ENCODE measurements around the gene RGS11. TPM values are rescaled to one million over a fixed set of nuclear protein-coding genes. Genes with fewer than 3 reads are reported as not detected.

RGS11 gene
- total and polyA plus RNA-seq, 2 donors (not counting 1 experiment from before 2014, with no cell fraction given) = 1.1 to 6.3 TPM

GRCh38 chr16:287981-288920 is 12.5 kb upstream of the RGS11 start:
- TF ChIP-seq CTCF (conservative IDR thresholded peaks at IDR 0.05 in 1 of 2, IDR thresholded peaks at IDR 0.05 in 1 of 2; ENCODE audit: low read depth in 1 of 2, low read length in 2 of 2) (no peak), EZH2 (IDR thresholded peaks at IDR 0.05; ENCODE audit: low read length, missing control alignments) (no peak)
- H3K4me3 ChIP-seq (replicated peaks in 1 of 4; ENCODE audit: control extremely low read depth in 1 of 4, insufficient read depth in 1 of 4, low read depth in 3 of 4, low read length in 4 of 4) = no peak overlapping the region
- H3K79me2 ChIP-seq (ENCODE audit: control insufficient read depth, insufficient read depth, low read length) = no peaks in the 10 kb centered on the region
- H3K9ac ChIP-seq (ENCODE audit: insufficient read depth, low read length) = no peak overlapping the region
- H3K9me3 ChIP-seq (ENCODE audit: control insufficient read depth, insufficient read depth, low read depth, low read length) = no peaks in the 10 kb centered on the region
- H3K4me2 ChIP-seq (ENCODE audit: extremely low read depth, insufficient read depth, low read length) = no peak overlapping the region
- DNase-seq (ENCODE audit: low read depth in 2 of 2) = no peak
- H2AFZ ChIP-seq (ENCODE audit: low read length) = no peak overlapping the region
- H4K20me1 ChIP-seq (ENCODE audit: control insufficient read depth, extremely low read depth, insufficient read depth, low read length) = no peaks in the 10 kb centered on the region
- peaks cover 15% of the 10 kb centered on the region for H3K36me3 ChIP-seq (ENCODE audit: control insufficient read depth, insufficient read depth, low read length)
- no peaks in the 10 kb centered on the region for H3K4me1 ChIP-seq (ENCODE audit: control insufficient read depth, extremely low read depth, insufficient read depth, low read length)
- no peaks in the 10 kb centered on the region for H3K27me3 ChIP-seq (ENCODE audit: control insufficient read depth, insufficient read depth, low read length)
- H3K27ac ChIP-seq (ENCODE audit: insufficient read depth, low read length) = no peak overlapping the region

GRCh38 chr16:287298-287811 is 11.6 kb upstream of the RGS11 start:
- no peak for DNase-seq (ENCODE audit: low read depth in 2 of 2)
- H2AFZ ChIP-seq (ENCODE audit: low read length) = no peak overlapping the region
- H3K9me3 ChIP-seq (ENCODE audit: control insufficient read depth, insufficient read depth, low read depth, low read length) = no peaks in the 10 kb centered on the region
- no peak overlapping the region for H3K27ac ChIP-seq (ENCODE audit: insufficient read depth, low read length)
- no peaks in the 10 kb centered on the region for H3K4me1 ChIP-seq (ENCODE audit: control insufficient read depth, extremely low read depth, insufficient read depth, low read length)
- H3K79me2 ChIP-seq (ENCODE audit: control insufficient read depth, insufficient read depth, low read length) = no peaks in the 10 kb centered on the region
- TF ChIP-seq EZH2 (IDR thresholded peaks at IDR 0.05; ENCODE audit: low read length, missing control alignments) = no peak
- TF ChIP-seq CTCF (conservative IDR thresholded peaks at IDR 0.05 in 1 of 2, IDR thresholded peaks at IDR 0.05 in 1 of 2; ENCODE audit: low read depth in 1 of 2, low read length in 2 of 2) = no peak
- H4K20me1 ChIP-seq (ENCODE audit: control insufficient read depth, extremely low read depth, insufficient read depth, low read length) = no peaks in the 10 kb centered on the region
- no peaks in the 10 kb centered on the region for H3K27me3 ChIP-seq (ENCODE audit: control insufficient read depth, insufficient read depth, low read length)
- H3K4me2 ChIP-seq (ENCODE audit: extremely low read depth, insufficient read depth, low read length) = no peak overlapping the region
- H3K9ac ChIP-seq (ENCODE audit: insufficient read depth, low read length) = no peak overlapping the region
- H3K4me3 ChIP-seq (replicated peaks in 1 of 4; ENCODE audit: control extremely low read depth in 1 of 4, insufficient read depth in 1 of 4, low read depth in 3 of 4, low read length in 4 of 4) = no peak overlapping the region
- peaks cover 14% of the 10 kb centered on the region for H3K36me3 ChIP-seq (ENCODE audit: control insufficient read depth, insufficient read depth, low read length)

DNA sequence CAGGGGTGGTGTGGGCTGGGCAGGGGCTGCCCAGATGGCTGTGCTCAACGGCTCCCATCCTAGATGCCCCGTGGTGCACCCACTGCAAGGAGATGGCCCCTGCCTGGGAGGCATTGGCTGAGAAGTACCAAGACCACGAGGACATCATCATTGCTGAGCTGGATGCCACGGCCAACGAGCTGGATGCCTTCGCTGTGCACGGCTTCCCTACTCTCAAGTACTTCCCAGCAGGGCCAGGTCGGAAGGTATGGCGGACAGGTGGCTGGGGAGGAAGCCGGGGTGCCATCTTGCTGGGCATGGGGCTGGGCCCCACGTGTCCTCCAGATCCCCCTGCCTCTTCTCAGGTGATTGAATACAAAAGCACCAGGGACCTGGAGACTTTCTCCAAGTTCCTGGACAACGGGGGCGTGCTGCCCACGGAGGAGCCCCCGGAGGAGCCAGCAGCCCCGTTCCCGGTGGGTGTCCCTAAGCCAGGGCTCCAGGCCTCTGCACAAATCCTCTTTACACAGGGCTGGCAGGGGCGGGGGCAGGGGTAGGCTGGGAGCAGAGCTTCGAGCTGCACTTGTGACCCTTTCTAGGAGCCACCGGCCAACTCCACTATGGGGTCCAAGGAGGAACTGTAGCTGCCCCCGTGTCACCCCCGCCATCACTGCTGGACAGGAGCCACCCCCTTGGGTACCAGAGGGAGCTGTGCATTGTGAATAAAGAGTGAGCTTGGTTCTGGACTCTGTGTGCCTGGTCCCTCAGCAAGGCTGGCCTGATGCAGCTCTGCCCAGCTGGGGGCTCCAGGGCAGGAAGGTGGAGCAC is 10.9 kb upstream of the RGS11 start:
- Histone ChIP-seq H2AFZ (ENCODE audit: low read length) (no peak overlapping the region), H3K36me3 (ENCODE audit: control insufficient read depth, insufficient read depth, low read length) (peaks cover 12% of the 10 kb centered on the region), H3K4me1 (ENCODE audit: control insufficient read depth, extremely low read depth, insufficient read depth, low read length) (no peaks in the 10 kb centered on the region), H3K27me3 (ENCODE audit: control insufficient read depth, insufficient read depth, low read length) (peaks cover under 1% of the 10 kb centered on the region), H3K4me3 (replicated peaks in 1 of 4; ENCODE audit: control extremely low read depth in 1 of 4, insufficient read depth in 1 of 4, low read depth in 3 of 4, low read length in 4 of 4) (no peak overlapping the region), H3K27ac (ENCODE audit: insufficient read depth, low read length) (no peak overlapping the region), H3K9ac (ENCODE audit: insufficient read depth, low read length) (no peak overlapping the region), H4K20me1 (ENCODE audit: control insufficient read depth, extremely low read depth, insufficient read depth, low read length) (no peaks in the 10 kb centered on the region), H3K79me2 (ENCODE audit: control insufficient read depth, insufficient read depth, low read length) (no peaks in the 10 kb centered on the region), H3K4me2 (ENCODE audit: extremely low read depth, insufficient read depth, low read length) (no peak overlapping the region), H3K9me3 (ENCODE audit: control insufficient read depth, insufficient read depth, low read depth, low read length) (no peaks in the 10 kb centered on the region)
- TF ChIP-seq EZH2 (IDR thresholded peaks at IDR 0.05; ENCODE audit: low read length, missing control alignments) (no peak), CTCF (conservative IDR thresholded peaks at IDR 0.05 in 1 of 2, IDR thresholded peaks at IDR 0.05 in 1 of 2; ENCODE audit: low read depth in 1 of 2, low read length in 2 of 2) (no peak)
- DNase-seq (ENCODE audit: low read depth in 2 of 2) = no peak
